Stimulated activated CD8-positive, alpha-beta memory T cell treated with anti-CD3 and anti-CD28 coated beads, Interleukin-4, amount 100 ng/mL, for 48 hours (primary cell): ENCODE measurements around the gene COL23A1.
"Not testable (repeated sequence)": the region's sequence is repeated elsewhere in the genome, so short reads cannot be mapped to it uniquely, and the experiment has no call there.

ENCODE experiments used
- DNase-seq: peaks from one replicate; pipeline ENCODE4 v3.0.0-alpha.2; 2020

Gene COL23A1

GRCh38 chr5:178499352-178499751, 90.8 kb downstream of the COL23A1 start:
- no peak for DNase-seq

GRCh38 chr5:178496642-178497041, 93.6 kb downstream of the COL23A1 start:
- DNase-seq = no peak

- DNase-seq = no peak
These were observed 94.0 kb downstream of the COL23A1 start for GRCh38 chr5:178496214-178496613.

GRCh38 chr5:178495706-178496105, 94.5 kb downstream of the COL23A1 start:
- no peak for DNase-seq

GRCh38 chr5:178492278-178492677, 97.9 kb downstream of the COL23A1 start:
- DNase-seq = no peak

- DNase-seq = no peak
These were observed 99.1 kb downstream of the COL23A1 start for GRCh38 chr5:178490935-178491652.

GRCh38 chr5:178489271-178489976, 100.8 kb downstream of the COL23A1 start:
- DNase-seq = no peak

GRCh38 chr5:178488696-178489095, 101.5 kb downstream of the COL23A1 start:
- no peak for DNase-seq

GRCh38 chr5:178487911-178488600, 102.1 kb downstream of the COL23A1 start:
- no peak for DNase-seq

- not testable (repeated sequence) for DNase-seq
These were observed 103.2 kb downstream of the COL23A1 start for GRCh38 chr5:178486878-178487512.

GRCh38 chr5:178486239-178486641, 104.0 kb downstream of the COL23A1 start:
- no peak for DNase-seq

- peak; percentile 42 for DNase-seq
These were observed 106.6 kb downstream of the COL23A1 start for GRCh38 chr5:178483620-178484019.

- DNase-seq = no peak
These were observed 110.9 kb downstream of the COL23A1 start for GRCh38 chr5:178479261-178479660.

- no peak for DNase-seq
These were observed 111.8 kb downstream of the COL23A1 start for GRCh38 chr5:178478370-178478769.

GRCh38 chr5:178477802-178478201, 112.4 kb downstream of the COL23A1 start:
- no peak for DNase-seq

- no peak for DNase-seq
These were observed 113.0 kb downstream of the COL23A1 start for GRCh38 chr5:178476972-178477754.

GRCh38 chr5:178476531-178476930, 113.7 kb downstream of the COL23A1 start:
- no peak for DNase-seq

- DNase-seq = no peak
These were observed 114.8 kb downstream of the COL23A1 start for GRCh38 chr5:178475422-178475821.

- no peak for DNase-seq
These were observed 115.5 kb downstream of the COL23A1 start for GRCh38 chr5:178474562-178475184.

- DNase-seq = no peak
These were observed 116.3 kb downstream of the COL23A1 start for GRCh38 chr5:178473854-178474253.

GRCh38 chr5:178472138-178472537, 118.1 kb downstream of the COL23A1 start:
- no peak for DNase-seq

- no peak for DNase-seq
These were observed 118.5 kb downstream of the COL23A1 start for GRCh38 chr5:178471711-178472110.
